Keratinocyte (primary cell): Measurements from ENCODE around the gene GPR180. TPM values are rescaled to one million over a fixed set of nuclear protein-coding genes. Genes with fewer than 3 reads are reported as not detected.

Experiments used
- DNase-seq: peaks from one replicate; pipeline ENCODE4 v3.0.0-alpha.2; 2011; ENCODE audit warnings: low read depth, missing footprints, low spot score
- FAIRE-seq: peaks from 2 replicates; lab custom pipeline; 2011; peaks lifted over from hg19 to GRCh38; lab: Jason Lieb, UNC
- H2AFZ ChIP-seq: 2 replicates; pipeline ENCODE4 v1.6.0; 2012; ENCODE audit warnings: low read length, control low read depth, inconsistent platforms; ENCODE audit not compliant: control insufficient read depth
- H3K27ac ChIP-seq: 2 replicates; pipeline ENCODE4 v1.5.1; 2011; ENCODE audit warnings: low read length; ENCODE audit not compliant: control insufficient read depth, insufficient read depth
- H3K27me3 ChIP-seq: 3 replicates; pipeline ENCODE4 v1.6.0; 2011; ENCODE audit warnings: low read length; ENCODE audit not compliant: control insufficient read depth, insufficient read depth; ENCODE audit errors: extremely low read depth
- H3K36me3 ChIP-seq, 2 experiments: 2 replicates in 1 of 2; 3 replicates in 1 of 2; pipeline ENCODE4 v1.5.1; 2011; ENCODE audit warnings: low read length in 2 of 2, mild to moderate bottlenecking in 1 of 2; ENCODE audit not compliant: control insufficient read depth in 2 of 2, insufficient read depth in 2 of 2; ENCODE audit errors: extremely low read depth in 1 of 2
- H3K4me1 ChIP-seq: 3 replicates; pipeline ENCODE4 v1.5.1; 2011; ENCODE audit warnings: low read length; ENCODE audit not compliant: control insufficient read depth, insufficient read depth; ENCODE audit errors: extremely low read depth
- H3K4me2 ChIP-seq: 3 replicates; pipeline ENCODE4 v1.6.0; 2011; ENCODE audit warnings: low read depth, low read length; ENCODE audit not compliant: control insufficient read depth, insufficient read depth; ENCODE audit errors: extremely low read depth
- H3K4me3 ChIP-seq, 3 experiments: fragments of 200-600 bp in 1 of 3; sonication (generic) in 1 of 3; 2 replicates in 2 of 3; 3 replicates in 1 of 3; pipeline ENCODE4 v1.5.1; 2011 to 2016; ENCODE audit warnings: low read length in 3 of 3, mild to moderate bottlenecking in 3 of 3, control low read depth in 2 of 3, inconsistent platforms in 1 of 3, low read depth in 1 of 3, mixed read lengths in 1 of 3, mixed run types in 1 of 3, moderate library complexity in 1 of 3; ENCODE audit not compliant: control insufficient read depth in 2 of 3, insufficient read depth in 2 of 3; ENCODE audit errors: extremely low read depth in 1 of 3
- H3K79me2 ChIP-seq: 2 replicates; pipeline ENCODE4 v1.6.0; 2012; ENCODE audit warnings: low read length; ENCODE audit not compliant: control insufficient read depth, insufficient read depth
- H3K9ac ChIP-seq: 3 replicates; pipeline ENCODE4 v1.6.0; 2011; ENCODE audit warnings: low read length; ENCODE audit not compliant: control insufficient read depth, insufficient read depth; ENCODE audit errors: extremely low read depth
- H3K9me1 ChIP-seq: 3 replicates; pipeline ENCODE4 v1.6.0; 2011; ENCODE audit warnings: low read length; ENCODE audit not compliant: control insufficient read depth, insufficient read depth; ENCODE audit errors: extremely low read depth
- H3K9me3 ChIP-seq: 2 replicates; pipeline ENCODE4 v1.5.1; 2012; ENCODE audit warnings: low read depth, low read length; ENCODE audit not compliant: control insufficient read depth
- H4K20me1 ChIP-seq: 3 replicates; pipeline ENCODE4 v1.6.0; 2011; ENCODE audit warnings: low read length; ENCODE audit not compliant: control insufficient read depth, insufficient read depth; ENCODE audit errors: extremely low read depth
- CTCF ChIP-seq, 3 experiments: IDR thresholded peaks in 1 of 3; conservative IDR thresholded peaks in 1 of 3; optimal IDR thresholded peaks in 1 of 3; 2 replicates in 2 of 3; 3 replicates in 1 of 3; pipeline versions ENCODE3 to v1.5.1; 2011; ENCODE audit warnings: low read length in 3 of 3, mild to moderate bottlenecking in 3 of 3, moderate library complexity in 2 of 3, control low read depth in 1 of 3, inconsistent platforms in 1 of 3; ENCODE audit not compliant: insufficient read depth in 2 of 3; ENCODE audit errors: extremely low read depth in 1 of 3
- EZH2 ChIP-seq: IDR thresholded peaks from one replicate; pipeline ENCODE4 v1.6.1; 2012; ENCODE audit warnings: inconsistent platforms, mild to moderate bottlenecking, low read length, moderate library complexity
- dilution Hi-C: fragments of 300-500 bp; cut with MboI; formaldehyde crosslinking; loops from one replicate; pipeline ENCODE4 v1.7.0; 2020; ENCODE audit warnings: low sequenced_read_pairs; ENCODE audit not compliant: extremely low pct_ligation_motif_present
- polyA plus RNA-seq, 5 experiments: library from polyadenylated mRNA; depleted of rRNA in 3 of 5; stranded (reverse) in 3 of 5; stranded (forward) in 1 of 5; unstranded in 1 of 5; fragments of >200 nt; gene quantifications; 1 replicate in 1 of 5; 2 replicates in 3 of 5; 3 replicates in 1 of 5; pipeline versions ENCODE4 v1.2.1 to v1.2.3, GENCODE V29; 2011 to 2012; ENCODE audit warnings: missing spikeins in 2 of 5, low read depth in 1 of 5, low replicate concordance in 1 of 5

The GPR180 gene
- polyA plus RNA-seq, 1 donor (not counting 4 experiments of a cell fraction or from before 2014, with no cell fraction given): 9.9 TPM

- Histone ChIP-seq H3K4me3 (no peak overlapping the region), H3K9ac (no peak overlapping the region), H3K27me3 (no peaks in the 10 kb centered on the region), H3K4me2 (no peak overlapping the region), H3K9me3 (no peaks in the 10 kb centered on the region), H3K27ac (no peak overlapping the region), H3K9me1 (no peaks in the 10 kb centered on the region), H4K20me1 (no peaks in the 10 kb centered on the region), H2AFZ (no peak overlapping the region), H3K4me1 (no peaks in the 10 kb centered on the region), H3K79me2 (peaks cover 9% of the 10 kb centered on the region), H3K36me3 (peaks cover 17 to 18% of the 10 kb centered on the region in 2 experiments)
- no peak for FAIRE-seq
- no peak for DNase-seq
- dilution Hi-C loops: no loop called here
- TF ChIP-seq CTCF (optimal IDR thresholded peaks at IDR 0.05 in 1 of 3, IDR thresholded peaks at IDR 0.05 in 1 of 3, conservative IDR thresholded peaks at IDR 0.05 in 1 of 3; ENCODE audit: extremely low read depth in 1 of 3, insufficient read depth in 2 of 3, low read length in 3 of 3) (no peak), EZH2 (no peak)
Measured at GRCh38 chr13:94583926-94584325, 17.7 kb upstream of the GPR180 start.

DNA sequence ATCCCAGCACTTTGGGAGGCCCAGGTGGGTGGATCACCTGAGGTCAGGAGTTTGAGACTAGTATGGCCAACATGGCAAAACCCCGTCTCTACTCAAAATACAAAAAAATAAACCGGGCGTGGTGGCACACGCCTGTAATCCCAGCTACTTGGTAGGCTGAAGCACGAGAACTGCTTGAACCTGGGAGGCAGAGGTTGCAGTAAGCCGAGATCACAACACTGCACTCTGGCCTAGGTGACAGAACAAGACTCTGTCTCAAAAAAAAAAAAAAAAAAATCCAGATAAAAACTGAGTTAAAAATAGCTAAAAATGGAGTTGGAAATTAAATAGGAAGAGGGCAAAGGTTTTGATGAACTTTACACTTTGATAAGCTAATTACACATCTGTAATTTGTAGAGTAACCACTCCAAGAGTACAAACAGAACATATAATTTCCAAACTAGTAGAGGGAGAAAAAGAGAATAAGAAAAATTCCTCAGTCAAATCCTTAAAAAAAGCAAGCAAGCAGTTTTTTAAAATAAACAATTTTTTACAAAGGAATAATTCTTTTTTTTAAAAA lies 16.0 kb upstream of the GPR180 start:
- no peak for FAIRE-seq
- Histone ChIP-seq H2AFZ (no peak overlapping the region), H3K9ac (no peak overlapping the region), H3K27me3 (no peaks in the 10 kb centered on the region), H4K20me1 (no peaks in the 10 kb centered on the region), H3K4me3 (no peak overlapping the region), H3K79me2 (peaks cover 12% of the 10 kb centered on the region), H3K4me2 (no peak overlapping the region), H3K27ac (no peak overlapping the region), H3K9me3 (no peaks in the 10 kb centered on the region), H3K36me3 (peaks cover 6 to 13% of the 10 kb centered on the region in 2 experiments), H3K4me1 (no peaks in the 10 kb centered on the region), H3K9me1 (no peaks in the 10 kb centered on the region)
- no peak for DNase-seq
- dilution Hi-C loops: no loop called here
- TF ChIP-seq EZH2: no peak
- no peak for TF ChIP-seq CTCF (optimal IDR thresholded peaks at IDR 0.05 in 1 of 3, IDR thresholded peaks at IDR 0.05 in 1 of 3, conservative IDR thresholded peaks at IDR 0.05 in 1 of 3; ENCODE audit: extremely low read depth in 1 of 3, insufficient read depth in 2 of 3, low read length in 3 of 3)
